Stimulated activated naive CD4-positive, alpha-beta T cell (primary cell): ENCODE results near the gene RAB11FIP4.

Experiments used
- DNase-seq, 6 experiments: peaks; one replicate each; lab custom pipeline; 2025; lab: John Stamatoyannopoulos, UW

RAB11FIP4 gene

GRCh38 chr17:31549121-31549524 lies 157.6 kb downstream of the RAB11FIP4 start:
- DNase-seq: peak in 1 of 6 experiments; percentile 61

GRCh38 chr17:31549525-31550388 lies 158.3 kb downstream of the RAB11FIP4 start:
- DNase-seq: peak; percentile 76 to 91 (median 82)

- DNase-seq: no peak
Observed at GRCh38 chr17:31550389-31551056, 159.0 kb downstream of the RAB11FIP4 start.

GRCh38 chr17:31552568-31552967 lies 161.1 kb downstream of the RAB11FIP4 start:
- DNase-seq: no peak

- DNase-seq: no peak
Observed at GRCh38 chr17:31553506-31553905, 162.0 kb downstream of the RAB11FIP4 start.

GRCh38 chr17:31554930-31555329 lies 163.5 kb downstream of the RAB11FIP4 start:
- no peak for DNase-seq

- no peak for DNase-seq
Observed at GRCh38 chr17:31556969-31557645, 165.6 kb downstream of the RAB11FIP4 start.

GRCh38 chr17:31558748-31559583 lies 167.5 kb downstream of the RAB11FIP4 start:
- DNase-seq: peak in 5 of 6 experiments; percentile 14 to 44 (median 38)

- DNase-seq: no peak
Observed at GRCh38 chr17:31559584-31560501, 168.4 kb downstream of the RAB11FIP4 start.

- DNase-seq: no peak
Observed at GRCh38 chr17:31560616-31561235, 169.3 kb downstream of the RAB11FIP4 start.

- no peak for DNase-seq
Observed at GRCh38 chr17:31561469-31562375, 170.2 kb downstream of the RAB11FIP4 start.

GRCh38 chr17:31562376-31562840 lies 170.9 kb downstream of the RAB11FIP4 start:
- DNase-seq: no peak

- DNase-seq: no peak
Observed at GRCh38 chr17:31564291-31564690, 172.8 kb downstream of the RAB11FIP4 start.

- no peak for DNase-seq
Observed at GRCh38 chr17:31564883-31565301, 173.4 kb downstream of the RAB11FIP4 start.

GRCh38 chr17:31565652-31566051 lies 174.2 kb downstream of the RAB11FIP4 start:
- DNase-seq: no peak

GRCh38 chr17:31566247-31566991 lies 174.9 kb downstream of the RAB11FIP4 start:
- DNase-seq: no peak

GRCh38 chr17:31566992-31567373 lies 175.5 kb downstream of the RAB11FIP4 start:
- DNase-seq: no peak

- no peak for DNase-seq
Observed at GRCh38 chr17:31568121-31568520, 176.6 kb downstream of the RAB11FIP4 start.
